HG03196 (cell line): ENCODE measurements around the gene FGF12.
A peak's percentile ranks its signal among the peaks of the same experiment; 100 is the strongest.
"Not testable (repeated sequence)": the region's sequence is repeated elsewhere in the genome, so short reads cannot be mapped to it uniquely, and the experiment has no call there.

Experiments
- ATAC-seq: cut with Tn5 transposase; IDR thresholded peaks from one replicate; pipeline ENCODE4 v1.9.1; 2021; ENCODE audit not compliant: unreplicated experiment

The FGF12 gene

DNA sequence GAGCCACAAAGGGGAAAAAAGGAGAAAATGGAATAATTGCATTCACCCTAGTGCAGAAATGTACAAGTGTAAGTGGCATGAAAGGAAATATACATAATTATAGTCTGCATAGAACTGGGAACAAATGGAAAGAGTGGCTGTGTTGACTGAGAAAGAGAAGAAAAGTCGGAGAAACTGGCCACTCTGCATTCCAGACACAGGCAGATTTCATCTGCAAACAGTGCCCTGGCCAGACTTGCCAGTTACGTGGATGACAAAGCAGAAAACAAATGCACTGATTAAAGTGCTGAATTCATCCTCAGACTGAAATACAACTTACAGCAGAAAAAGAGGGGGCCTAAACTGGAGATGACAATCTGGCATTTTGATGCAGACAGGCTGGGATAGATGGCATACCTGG, 129.8 kb downstream of the FGF12 start:
- ATAC-seq, result no peak

DNA sequence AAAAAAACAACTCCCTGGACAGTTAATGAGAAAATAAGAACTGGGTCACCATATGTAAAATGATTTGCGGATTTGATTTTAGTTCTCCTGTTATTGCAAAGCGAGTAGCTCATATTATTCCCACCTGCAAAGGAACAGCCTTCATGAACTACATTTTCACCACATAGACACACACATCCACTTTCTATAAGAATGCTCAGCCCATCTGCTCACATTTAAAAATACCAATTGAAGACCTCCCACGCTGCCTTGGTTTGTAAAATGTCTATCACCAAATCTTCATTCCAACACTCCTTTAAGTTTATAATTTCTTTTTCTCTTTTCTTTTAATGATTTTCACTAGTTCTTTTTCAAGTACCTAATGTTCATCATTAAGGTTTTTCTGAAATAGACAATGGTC, 148.6 kb downstream of the FGF12 start:
- no peak for ATAC-seq

DNA sequence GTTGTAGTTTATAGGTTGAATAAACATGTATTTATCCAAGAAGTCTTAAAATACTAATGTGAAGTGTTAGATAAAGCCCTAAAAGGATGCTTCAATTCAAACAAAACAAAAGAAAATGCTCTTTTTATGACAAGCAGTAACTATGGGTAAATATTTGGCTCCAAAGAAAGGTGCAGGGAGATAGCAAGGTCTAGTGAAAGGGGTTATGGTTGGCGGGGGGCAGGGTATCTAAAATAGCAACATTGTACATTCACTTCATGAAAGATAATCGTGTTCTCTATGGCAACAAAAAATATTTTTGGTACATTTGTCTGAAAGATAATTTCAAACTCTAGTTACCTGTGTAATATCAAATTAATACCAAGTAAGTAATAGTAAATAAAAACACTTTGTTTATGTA, 149.5 kb downstream of the FGF12 start:
- ATAC-seq, result no peak

DNA sequence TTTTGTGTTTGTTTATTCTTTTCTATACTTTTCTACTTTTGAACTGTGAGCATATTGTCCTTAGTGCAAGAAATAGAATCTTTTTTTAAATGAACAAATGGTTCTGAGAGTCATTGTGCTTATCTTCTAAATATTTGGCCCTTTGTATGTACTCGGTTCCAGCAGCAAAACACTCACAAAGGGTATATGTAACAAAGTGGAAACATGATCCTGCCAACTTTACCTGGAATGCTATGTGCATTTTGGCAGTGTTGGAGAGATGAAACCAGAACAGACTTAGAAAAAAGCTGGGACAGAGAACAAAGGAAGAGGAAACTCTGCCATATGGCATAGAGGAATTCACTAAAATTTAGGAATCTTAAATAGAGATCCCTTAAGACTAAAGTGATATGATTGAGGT, 150.1 kb downstream of the FGF12 start:
- no peak for ATAC-seq

DNA sequence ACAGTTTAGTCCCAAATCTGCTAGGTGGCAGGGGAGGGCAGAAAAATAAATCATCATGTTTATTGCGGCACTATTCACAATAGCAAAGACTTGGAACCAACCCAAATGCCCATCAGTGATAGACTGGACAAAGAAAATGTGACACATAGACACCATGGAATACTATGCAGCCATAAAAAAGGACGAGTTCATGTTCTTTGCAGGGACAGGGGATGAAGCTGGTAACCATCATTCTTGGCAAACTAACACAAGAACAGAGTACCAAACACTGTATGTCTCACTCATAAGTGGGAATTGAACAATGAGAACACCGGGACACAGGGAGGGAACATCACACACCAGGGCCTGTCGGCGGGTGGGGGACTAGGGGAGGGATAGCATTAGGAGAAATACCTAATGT, 150.6 kb downstream of the FGF12 start:
- not testable (repeated sequence) for ATAC-seq

DNA sequence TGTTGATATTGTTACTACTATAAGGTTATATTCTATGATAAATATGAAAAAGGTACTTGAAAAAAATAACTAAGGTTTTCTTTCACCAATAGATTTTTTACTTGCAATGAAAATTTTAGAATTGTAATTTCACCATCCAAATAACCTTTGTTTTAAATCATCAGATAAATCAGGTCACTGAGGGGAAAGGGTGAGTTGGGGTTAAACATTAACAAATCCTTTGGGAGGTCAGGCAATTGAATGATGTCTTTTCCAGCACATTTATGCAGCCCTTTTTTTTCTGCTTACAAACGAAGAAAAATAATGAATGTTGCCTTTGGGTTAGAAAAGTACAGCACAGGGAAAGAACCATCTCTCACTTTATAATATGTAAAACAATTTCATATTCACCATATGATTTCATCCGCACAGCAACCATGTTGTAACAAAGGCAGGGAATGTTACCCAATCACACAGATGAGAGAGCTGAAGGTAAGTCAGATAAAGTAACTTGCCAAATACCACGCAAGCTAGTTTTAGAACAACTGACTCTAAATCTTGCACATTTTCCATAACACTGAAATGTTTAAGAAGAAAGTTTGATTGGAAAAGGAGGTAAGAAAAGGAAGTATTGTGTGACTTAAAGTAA, 151.3 kb downstream of the FGF12 start:
- ATAC-seq, result no peak

DNA sequence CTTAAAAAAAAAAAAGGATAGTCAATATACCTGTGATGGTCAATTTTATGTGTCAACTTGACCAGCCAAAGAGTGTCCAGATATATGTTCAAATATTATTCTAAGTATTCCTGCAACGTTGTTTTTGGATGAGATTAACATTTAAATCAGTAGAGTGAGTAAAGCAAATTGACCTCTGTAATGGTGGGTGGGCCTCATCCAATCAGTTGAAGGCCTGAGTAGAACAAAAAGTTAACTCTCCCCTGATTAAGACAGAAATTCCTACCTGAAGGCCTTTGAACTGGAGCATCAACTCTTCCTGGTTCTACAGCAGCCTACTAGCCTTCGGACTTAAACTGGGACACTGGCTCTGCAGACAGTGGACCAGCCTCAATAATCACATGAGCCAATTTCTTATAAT, 154.1 kb downstream of the FGF12 start:
- ATAC-seq, result no peak

DNA sequence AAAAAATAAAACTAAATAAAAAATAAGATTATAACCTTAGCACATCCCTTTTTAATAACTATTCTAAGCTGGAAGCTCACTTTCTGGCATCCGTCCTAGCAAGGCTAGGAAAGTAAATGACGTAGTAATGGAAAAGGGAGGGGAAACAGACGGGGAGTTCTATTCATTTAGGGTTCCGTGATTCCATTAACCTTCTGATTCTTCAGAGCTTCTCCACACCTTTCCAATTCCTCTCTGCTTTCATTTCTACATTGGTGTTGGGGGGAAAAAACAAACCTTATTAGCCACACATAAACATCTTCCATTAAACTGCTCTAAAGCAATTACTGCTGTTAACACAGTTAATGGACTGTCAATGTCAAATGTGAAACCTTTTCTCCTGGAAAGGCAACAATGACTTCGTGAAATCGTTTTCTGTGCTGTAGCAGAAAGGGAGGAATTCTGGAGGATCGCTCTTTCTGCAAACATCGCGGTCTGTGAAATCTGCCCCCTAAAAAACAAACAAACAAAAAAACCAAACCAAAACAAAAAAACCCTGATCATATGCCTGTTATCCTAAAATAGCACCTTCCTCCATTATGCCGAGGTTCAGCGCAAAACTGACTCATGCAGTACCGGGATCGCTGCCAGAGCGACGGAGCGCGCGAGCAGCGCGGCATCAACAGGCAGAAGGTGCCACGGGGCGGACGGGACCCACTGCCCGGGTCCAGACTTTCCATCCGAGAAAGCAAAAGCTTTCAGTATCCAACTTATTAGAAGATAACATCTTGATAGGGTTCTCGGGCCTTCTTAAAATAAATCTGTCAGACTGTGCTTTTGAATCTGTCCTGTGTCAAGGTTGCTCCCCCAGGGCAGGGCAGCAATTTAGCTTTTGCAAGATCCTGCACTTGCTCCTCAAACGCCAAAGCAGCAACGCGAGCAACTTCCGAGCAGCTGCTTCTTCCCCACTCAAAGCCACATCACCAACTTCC, 156.2 kb downstream of the FGF12 start:
- no peak for ATAC-seq

DNA sequence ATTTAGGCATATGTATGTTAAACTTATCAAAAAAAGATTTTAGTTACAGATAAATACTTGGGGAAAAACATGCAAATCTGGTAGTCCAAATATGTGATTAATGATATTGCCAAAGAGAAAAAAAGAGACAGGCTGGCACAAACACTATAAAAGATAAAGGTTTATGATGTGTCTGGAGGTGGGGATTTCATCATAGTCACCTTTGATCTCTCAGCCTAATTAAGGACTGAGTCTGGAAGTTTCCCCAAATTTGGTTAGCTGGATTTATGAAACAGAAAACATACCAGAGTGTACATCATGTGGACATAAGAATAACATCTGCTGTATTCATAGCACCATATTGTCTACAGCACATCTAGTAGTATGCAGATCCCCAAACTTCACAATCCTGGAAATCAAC, 157.0 kb downstream of the FGF12 start:
- no peak for ATAC-seq

DNA sequence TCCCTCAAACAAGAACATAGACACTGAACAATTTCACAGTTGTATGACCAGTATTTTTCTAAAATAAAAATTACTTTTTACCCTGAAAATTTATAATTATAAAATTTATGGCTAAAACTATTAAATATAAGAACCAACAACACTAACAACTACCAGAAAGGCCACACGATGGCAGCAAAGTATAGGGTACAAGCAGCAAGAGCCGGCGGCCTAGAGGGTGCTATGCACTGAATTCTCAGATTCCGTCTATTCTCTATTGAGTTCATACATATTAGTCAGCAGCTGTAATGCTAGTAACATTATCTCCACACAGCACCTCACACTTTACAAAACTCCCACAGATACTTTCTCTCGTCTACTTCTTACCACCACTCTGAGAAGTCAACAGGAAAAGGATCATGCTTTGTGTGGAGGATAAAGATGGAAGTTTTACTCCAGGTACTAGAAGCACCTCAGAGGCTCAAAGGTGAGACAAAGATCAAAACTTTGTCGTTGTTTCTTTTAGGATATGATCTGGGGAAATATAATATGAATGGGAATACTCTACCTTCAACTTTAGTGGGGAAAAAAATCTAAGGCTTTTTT, 160.5 kb downstream of the FGF12 start:
- ATAC-seq, result peak; percentile 79

DNA sequence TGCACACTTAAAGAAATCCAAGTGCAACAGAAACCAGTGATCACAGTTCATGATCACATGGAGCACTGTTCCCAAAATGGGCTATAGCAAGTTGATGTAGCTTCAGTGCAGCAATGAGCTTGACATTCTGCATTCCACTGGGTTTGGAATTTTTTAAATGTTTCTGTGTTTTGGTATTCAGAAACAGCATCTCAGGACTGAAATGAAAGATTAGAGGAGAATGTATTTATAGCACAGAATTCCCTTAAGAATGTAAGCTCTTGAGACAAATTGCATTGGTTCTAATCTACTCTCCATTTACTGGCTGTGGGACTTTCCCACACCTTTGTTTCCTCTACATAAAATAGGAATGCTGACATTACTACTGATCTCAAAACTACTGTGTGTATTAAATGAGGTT, 162.7 kb downstream of the FGF12 start:
- no peak for ATAC-seq

DNA sequence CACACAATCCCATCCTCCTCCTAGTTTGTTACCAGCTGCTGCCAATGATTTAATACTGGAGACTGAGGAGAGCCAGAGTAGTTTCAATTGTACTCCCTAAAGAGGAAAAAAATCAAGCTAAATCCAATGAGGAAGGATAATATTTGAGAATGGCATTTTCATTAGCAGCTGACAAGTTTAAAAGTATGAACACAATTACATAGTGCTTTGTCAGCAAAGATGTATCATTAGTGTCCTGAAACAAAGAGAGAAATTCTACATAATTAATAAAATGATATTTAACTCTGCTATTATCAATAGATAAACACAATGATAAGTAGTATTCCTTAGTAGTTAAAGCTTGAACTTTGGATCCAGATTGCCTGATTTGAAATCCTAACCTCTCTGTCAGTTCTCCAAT, 163.9 kb downstream of the FGF12 start:
- no peak for ATAC-seq

DNA sequence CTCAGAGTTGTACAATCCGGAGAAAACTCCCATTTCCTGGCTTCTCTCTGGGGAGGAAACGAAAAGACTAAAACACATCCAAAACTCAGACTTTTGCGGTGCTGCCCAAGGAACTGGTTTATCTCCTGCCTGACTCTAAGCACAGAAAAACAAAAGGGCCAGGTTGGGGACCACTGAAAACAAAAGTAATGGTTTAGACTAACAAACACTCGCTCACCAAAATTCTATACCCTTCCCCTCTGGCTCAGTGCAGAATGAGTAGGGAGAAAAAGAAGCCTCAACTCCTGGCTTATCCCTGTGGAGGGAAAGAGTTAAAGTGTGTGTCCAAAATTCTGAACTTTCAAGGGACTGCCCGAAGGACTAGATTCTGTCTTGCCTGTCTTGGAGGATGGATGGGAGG, 173.6 kb downstream of the FGF12 start:
- no peak for ATAC-seq

DNA sequence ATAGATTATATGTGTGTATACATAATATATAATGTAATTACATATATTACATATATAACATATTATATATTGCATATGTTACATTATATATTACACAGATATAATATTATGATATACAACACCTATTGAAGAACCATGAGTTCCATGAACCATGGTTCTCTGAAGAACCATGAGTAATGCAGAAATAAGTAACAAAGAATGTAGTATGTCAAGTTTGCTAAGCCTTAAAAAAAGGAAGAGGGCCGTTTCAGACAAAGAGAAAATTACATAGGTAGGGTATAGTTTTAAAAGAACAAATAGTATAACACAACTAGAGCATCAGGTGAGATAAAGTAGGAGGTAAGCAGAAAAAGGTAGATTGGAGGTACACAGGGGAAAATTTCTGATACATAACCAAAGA, 177.0 kb downstream of the FGF12 start:
- no peak for ATAC-seq

DNA sequence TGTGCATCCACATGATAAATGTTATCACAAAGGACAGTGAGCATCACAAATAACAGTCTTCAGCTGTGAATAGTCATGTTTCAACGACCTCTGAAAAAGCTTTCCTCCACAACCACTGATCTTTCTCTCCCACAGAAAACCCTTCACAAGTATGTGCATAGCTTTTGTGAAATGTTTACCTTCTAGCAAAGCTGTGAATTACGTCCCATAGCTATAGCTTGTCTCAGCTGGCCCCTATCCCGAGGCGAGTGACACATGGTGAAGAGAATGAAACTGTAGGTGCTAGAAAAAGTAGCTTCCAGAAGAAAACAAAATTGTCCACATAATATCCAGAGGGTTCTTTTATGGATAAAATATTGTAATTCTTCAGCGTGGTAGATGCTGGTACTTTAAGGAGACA, 182.0 kb downstream of the FGF12 start:
- ATAC-seq, result no peak

DNA sequence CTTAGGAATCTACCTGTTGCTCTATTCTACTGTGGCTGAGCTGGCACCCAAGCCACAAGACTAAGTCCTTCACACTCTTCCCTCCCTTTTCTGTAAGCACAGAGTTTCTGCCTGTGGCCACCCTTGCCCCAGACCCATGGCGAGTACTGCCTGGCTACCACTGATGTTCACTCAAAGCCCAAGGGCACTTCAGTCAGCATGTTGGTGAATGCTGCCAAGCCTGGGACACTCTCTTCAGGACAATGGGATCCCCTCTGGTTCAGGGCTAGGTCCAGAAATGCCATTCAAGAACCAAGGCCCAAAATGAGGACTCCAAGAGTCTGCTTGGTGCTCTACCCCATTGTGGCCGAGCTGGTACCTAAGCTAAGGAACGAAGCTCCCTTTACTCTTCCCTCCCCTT, 184.2 kb downstream of the FGF12 start:
- no peak for ATAC-seq

DNA sequence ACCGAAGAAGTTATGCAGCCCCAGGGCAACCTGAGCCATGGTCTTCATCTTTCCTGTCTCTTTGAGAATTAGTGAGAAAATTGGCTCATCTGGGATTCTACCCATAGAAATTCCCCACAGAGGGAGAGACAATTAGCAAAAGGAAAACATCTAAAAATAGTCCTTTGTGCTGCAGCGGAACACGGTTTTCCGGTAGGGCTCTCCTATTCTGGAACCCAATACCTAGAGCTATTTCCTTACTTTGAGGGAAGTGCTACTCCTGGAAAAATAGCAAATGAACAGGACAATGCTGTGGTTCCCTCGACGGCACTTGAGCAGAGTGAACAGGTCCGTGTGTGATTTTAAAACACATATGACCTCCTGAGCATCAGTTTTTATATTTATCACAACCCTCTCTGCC, 210.5 kb downstream of the FGF12 start:
- ATAC-seq, result no peak

DNA sequence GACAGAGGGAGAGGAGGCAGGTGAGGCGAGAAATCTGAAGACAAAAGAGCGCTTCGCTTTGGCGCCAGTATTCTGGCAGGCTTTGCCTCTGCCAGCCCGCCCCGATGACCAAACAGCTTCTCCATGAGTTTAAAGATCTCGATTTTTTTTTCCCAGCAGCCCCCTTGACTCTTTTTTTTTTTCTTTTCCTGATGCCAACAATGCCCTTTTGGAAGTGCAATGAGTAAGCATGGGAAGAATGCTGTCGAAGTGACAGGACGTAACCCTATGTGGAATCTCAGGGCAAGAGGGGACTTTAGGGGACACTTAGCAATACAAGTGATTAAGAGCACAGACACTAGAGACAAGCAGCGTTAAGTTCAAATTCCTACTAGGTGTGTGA, 211.7 kb downstream of the FGF12 start:
- ATAC-seq, result no peak

DNA sequence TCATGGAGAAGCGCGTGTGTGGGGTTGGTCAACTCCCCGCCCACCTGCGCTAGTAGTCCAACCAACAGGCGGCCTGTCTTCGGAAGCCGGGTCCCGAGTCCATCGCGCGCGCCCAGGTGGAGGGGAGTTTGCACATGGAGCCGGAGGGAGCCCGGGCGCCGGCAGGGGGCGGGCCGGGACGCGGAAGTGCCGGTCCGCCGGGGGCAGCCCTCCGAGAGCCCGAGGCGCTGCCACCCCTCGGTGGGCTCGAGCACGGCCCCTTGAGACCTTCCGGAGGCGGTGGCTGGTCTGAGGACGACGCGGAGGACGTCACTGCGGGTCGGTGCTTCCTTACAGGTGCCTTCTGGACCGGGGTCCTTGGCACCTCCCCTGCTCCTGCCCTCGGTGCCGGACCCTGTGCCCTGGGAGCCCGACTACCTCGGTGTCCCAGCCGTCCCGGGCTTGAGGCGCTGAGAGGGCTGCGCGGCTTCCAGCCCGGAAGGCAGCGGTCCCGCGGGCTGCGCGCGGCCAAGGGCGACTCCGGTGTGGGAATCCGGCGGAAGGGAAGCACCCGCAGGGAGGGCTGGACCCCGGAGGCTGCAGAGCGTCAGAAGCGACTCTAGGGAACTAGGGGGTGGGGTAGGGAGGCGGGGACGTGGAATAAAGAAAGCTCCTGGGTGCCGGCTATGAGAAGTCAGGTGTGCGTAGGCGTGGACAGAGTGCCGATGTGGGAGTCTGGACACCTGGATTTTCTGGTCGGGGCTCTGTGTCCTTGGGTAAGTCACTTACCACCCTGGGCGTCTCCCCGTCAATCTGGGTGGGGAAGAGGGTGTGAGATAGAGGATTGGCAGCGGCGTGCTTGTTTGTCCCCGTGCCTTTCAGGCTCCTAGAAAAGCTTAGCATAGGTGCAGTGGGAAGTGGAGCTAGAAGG, 212.3 kb downstream of the FGF12 start:
- no peak for ATAC-seq

DNA sequence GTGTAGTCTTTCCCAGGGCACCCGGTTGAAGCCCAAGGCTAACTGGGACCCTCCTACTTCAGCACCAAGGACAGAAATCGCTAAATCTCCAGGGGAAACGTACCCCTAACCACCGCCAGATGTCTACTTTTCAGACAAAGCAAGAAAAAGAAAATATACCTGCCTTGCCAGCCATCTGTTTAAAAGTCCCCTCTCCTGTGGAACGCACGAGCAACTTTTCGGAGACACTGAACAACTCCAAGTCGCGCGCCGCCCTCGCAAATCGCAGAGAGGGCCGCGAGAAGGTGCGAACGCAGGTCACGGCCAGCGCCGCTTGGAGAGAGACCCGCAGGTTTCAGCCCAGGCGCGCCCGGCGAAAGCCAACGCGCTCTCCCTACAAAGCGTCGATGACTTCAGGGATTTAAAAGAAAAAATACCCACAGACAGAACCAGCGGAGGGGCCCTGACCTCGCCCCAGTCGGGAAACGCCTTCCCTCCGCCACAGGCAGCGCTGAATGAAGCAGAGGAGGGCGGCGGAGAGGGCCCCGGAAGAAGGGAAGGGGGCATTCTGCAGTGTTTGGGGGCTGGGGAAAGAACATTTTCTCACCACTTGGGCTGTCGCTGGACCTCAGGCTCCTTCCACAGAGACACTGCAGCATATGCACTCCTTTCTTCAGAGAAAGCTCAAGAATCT, 213.1 kb downstream of the FGF12 start:
- no peak for ATAC-seq

DNA sequence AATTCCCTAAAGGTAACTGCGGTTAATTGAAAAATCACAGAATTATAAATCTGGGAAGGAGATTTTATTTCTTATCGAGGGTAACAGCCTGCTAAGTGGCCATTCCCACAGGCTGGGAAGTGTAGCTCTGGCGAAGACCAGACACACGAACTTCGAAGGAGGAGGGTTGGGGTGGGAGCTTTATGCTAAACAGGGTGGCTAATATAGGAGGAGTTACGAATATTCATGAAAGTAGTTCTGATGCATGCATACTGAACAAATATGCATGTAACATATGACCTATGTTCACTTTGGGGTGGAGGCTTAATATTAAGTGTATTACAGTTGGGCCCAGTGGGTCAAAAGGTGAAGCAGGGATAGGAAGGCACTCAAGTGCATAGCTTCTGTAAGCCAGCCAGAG, 221.6 kb downstream of the FGF12 start:
- no peak for ATAC-seq
